Smooth muscle cell of the brain vasculature (primary cell): ENCODE measurements around the gene CCNB3.

ENCODE experiments used
- DNase-seq: peaks from one replicate; pipeline ENCODE4 v3.0.0-alpha.2; 2012; ENCODE audit warnings: low read depth, low spot score

The CCNB3 gene

GRCh38 chrX:50333308-50333707 is 128.7 kb downstream of the CCNB3 start:
- DNase-seq = no peak

GRCh38 chrX:50343917-50344316 is 139.4 kb downstream of the CCNB3 start:
- DNase-seq = no peak

- DNase-seq = no peak
These were observed 168.4 kb downstream of the CCNB3 start for GRCh38 chrX:50372966-50373365.

GRCh38 chrX:50375481-50376267 is 171.1 kb downstream of the CCNB3 start:
- no peak for DNase-seq

GRCh38 chrX:50381729-50382415 is 177.3 kb downstream of the CCNB3 start:
- DNase-seq = no peak

GRCh38 chrX:50386520-50386919 is 182.0 kb downstream of the CCNB3 start:
- no peak for DNase-seq

- no peak for DNase-seq
These were observed 189.3 kb downstream of the CCNB3 start for GRCh38 chrX:50393902-50394301.
